Endothelial cell of umbilical vein (primary cell): ENCODE measurements around the gene SLC25A33.

Experiments used
- POLR2A ChIP-seq: IDR thresholded peaks from 2 replicates; pipeline ENCODE4 v1.6.1; 2012; ENCODE audit warnings: low read depth, mild to moderate bottlenecking, control low read depth, low read length
- POLR2AphosphoS5 ChIP-seq: IDR thresholded peaks from 2 replicates; pipeline ENCODE4 v1.6.1; 2012; ENCODE audit warnings: low read depth, mild to moderate bottlenecking, control low read depth, low read length, moderate library complexity; ENCODE audit not compliant: insufficient read depth
- TF ChIP-seq, protein P1 (sequence below), 2 donors: IDR thresholded peaks; 1 replicate in 1 of 2; 2 replicates in 1 of 2; pipeline ENCODE4 v1.5.1; 2011; ENCODE audit warnings: low read length in 2 of 2, mild to moderate bottlenecking in 2 of 2, moderate library complexity in 2 of 2, control low read depth in 1 of 2, inconsistent platforms in 1 of 2, low read depth in 1 of 2; ENCODE audit not compliant: insufficient read depth in 1 of 2; ENCODE audit errors: extremely low read depth in 1 of 2
- TF ChIP-seq, protein P2 (sequence below): IDR thresholded peaks from 2 replicates; pipeline ENCODE4 v1.6.1; 2011; ENCODE audit not compliant: insufficient read depth, insufficient read length

DNA sequence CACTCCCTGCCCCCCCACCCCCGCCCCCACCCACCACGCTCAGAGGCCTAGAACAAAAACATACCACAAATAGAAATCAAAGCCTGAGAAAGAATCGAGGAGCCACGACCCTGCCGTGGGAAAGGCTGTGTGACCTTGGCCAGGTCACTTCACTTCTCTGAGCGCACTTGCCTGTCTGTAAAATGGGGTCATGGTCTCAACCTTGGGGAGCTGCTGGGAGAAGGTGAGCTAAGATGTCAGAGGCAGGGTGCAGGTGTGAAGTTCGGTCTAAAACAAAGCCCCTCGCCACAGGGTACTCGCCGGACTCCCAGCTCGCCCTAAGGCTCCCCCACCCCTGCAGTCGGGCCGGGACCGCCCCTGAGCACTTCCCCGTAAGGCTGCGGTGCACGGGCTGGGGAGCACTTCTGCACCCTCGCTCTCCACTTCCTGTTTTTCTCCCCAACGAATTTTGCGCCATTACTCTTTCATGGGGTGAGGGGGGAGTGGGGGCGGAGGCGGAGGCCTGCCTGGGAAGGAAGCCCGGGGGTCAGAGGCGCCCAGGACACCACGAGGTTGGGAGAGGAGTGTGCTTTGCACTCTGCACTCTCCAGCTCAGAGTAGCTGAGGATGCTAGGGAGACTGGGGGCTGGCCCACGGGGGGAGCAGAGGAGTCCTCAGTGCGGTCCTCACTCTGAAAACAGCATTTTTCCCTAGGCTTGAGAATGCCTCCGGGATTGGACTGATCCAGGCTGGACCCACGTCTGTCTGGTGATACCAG, 90.4 kb downstream of the SLC25A33 start:
- TF ChIP-seq, protein P1, sequence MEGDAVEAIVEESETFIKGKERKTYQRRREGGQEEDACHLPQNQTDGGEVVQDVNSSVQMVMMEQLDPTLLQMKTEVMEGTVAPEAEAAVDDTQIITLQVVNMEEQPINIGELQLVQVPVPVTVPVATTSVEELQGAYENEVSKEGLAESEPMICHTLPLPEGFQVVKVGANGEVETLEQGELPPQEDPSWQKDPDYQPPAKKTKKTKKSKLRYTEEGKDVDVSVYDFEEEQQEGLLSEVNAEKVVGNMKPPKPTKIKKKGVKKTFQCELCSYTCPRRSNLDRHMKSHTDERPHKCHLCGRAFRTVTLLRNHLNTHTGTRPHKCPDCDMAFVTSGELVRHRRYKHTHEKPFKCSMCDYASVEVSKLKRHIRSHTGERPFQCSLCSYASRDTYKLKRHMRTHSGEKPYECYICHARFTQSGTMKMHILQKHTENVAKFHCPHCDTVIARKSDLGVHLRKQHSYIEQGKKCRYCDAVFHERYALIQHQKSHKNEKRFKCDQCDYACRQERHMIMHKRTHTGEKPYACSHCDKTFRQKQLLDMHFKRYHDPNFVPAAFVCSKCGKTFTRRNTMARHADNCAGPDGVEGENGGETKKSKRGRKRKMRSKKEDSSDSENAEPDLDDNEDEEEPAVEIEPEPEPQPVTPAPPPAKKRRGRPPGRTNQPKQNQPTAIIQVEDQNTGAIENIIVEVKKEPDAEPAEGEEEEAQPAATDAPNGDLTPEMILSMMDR (IDR thresholded peaks at IDR 0.05; ENCODE audit: extremely low read depth in 1 of 2, insufficient read depth in 1 of 2, low read depth in 1 of 2, low read length in 2 of 2): no peak
- TF ChIP-seq, protein P2, sequence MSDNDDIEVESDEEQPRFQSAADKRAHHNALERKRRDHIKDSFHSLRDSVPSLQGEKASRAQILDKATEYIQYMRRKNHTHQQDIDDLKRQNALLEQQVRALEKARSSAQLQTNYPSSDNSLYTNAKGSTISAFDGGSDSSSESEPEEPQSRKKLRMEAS: no peak
- TF ChIP-seq POLR2A: no peak
- TF ChIP-seq POLR2AphosphoS5: no peak
